Iris pigment epithelial cell (primary cell): ENCODE data around the gene DUSP2.
A peak's percentile ranks its signal among the peaks of the same experiment; 100 is the strongest.

Experiments used
- DNase-seq: peaks from one replicate; pipeline ENCODE4 v3.0.0-alpha.2; 2011; ENCODE audit warnings: low read depth

Gene DUSP2

DNA sequence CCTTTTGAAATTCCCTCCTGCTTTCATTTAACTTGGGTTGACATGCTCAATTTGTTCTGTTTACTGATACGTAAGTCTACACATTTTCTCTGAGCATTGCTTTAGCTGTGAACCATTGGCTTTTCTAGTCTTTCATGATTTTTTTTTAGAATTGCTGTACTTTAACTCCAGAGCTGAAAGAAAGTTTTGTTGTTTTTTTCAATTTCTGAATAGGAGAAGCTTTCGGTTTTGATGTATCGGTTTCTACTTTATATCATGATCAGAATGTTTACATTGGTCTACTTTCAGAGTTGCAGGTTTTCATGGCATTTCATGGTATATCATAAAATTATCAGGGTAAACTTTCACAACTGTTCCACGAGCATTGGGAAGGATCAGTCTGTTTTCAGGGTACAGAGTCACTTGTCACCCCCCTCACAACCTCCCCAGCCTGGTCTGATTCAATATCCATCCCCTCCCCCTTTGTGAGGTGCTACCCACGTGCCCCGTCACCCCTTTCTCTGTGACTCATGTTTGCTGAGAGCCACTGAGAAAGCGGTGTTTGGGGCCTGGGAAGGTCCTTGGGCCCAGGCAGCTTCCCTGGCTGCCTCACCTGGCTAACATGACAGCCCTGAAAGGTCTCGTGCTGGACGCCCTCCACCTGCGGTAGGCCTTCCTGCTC is 14.0 kb downstream of the DUSP2 start:
- DNase-seq: no peak

DNA sequence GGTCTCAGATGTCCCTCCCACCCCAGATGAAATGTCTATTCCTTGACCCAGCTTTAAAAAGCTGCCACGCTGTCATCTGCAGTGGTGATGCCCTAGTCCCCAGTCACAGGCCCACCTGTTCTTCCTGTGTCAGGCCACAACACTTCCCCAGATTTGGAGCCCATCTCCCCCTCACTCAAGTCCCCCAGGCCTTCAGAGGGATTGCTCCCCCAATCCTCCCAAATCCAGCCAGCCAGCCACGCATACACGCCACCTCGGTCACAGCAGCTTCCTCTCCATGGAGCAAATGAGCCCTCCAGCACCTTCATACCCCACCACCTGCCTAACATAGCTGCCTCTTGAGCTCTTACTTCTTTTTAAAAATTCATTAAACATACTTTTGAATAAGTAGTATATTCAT is 14.8 kb downstream of the DUSP2 start:
- DNase-seq: no peak

DNA sequence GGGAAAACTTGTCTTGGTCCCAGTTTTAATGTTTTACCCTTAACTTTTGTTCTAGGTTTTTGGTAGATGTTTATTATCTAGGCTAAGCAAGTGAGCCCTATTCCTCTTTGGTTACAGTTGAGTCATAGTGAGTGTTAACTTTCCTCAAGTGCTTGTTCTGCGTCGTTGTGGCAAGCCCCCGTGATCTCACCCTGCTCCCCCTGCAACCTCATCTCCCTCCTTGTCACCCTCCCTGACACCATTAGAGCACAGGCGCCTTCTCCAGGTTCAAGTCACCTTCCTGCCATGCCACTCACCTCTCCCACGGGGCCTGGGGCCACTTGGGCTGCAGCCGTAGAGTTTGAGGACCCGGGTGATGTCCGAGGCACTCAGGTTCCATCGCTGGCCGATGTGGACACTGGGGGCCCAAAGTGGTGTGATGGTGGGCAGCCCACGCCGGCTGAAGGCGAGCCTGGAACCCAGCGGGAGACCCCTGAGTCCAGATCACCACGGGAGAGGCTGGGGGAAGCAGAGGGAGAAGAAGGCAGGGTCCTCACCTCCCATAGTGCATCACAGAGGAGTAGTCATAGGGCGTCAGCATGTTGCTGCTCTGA is 15.6 kb downstream of the DUSP2 start:
- no peak for DNase-seq

DNA sequence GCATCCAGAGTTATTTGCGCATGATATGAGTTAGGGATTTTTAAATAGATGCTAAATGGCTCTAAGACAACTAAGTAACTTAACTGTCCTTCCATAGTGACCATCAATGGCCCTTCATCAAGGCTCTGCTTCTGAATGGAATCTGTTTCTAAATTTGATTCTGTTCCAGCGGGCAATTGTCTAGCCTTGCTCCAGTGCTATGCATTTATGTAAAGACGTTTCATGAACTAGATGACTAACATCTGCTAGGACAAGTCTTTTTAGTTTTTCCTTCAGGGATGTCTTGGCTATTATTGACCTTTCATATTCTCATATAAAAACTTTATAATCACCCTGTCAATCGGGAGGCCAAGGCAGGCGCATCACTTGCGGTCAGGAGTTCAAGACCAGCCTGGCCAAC is 16.8 kb downstream of the DUSP2 start:
- no peak for DNase-seq

DNA sequence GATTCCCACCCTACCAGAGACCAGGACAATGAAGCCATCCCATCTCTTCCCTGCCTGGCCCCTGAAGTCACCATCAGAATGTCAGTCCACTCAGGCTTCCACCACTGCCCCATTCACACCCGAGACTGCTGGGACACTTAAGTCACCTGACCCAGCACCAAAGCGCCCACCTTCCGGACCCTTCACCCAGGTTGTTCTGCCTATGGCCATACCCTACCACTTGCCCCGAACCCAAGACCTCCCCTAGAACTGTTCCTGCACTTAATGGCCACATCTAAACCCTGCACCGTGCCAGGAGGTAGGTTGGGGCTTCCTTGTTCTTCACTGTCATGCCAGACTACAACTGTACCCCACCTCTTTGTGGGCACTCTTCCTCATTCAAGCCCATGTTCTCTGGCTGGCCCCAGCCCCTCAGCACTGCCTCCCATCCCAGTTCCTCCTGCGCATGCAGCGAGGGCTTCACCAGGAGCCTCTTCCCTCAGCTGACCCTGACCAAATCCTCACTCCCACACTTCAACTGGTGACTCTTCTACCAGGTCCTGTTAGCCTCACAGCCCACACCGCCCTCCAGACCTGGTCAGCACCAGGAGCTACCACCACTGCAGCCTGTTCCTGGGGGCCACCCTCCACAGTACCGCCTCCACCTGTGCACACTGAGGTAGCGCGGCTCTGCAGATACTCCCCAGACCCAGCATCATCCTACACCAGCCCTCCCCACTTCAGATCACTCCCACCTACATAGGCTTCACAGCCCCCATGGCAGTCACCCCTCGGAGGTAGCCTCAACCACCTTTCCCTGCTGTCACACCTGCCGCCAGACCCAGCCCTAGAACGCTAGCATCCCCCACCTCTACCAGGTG is 20.6 kb downstream of the DUSP2 start:
- no peak for DNase-seq

DNA sequence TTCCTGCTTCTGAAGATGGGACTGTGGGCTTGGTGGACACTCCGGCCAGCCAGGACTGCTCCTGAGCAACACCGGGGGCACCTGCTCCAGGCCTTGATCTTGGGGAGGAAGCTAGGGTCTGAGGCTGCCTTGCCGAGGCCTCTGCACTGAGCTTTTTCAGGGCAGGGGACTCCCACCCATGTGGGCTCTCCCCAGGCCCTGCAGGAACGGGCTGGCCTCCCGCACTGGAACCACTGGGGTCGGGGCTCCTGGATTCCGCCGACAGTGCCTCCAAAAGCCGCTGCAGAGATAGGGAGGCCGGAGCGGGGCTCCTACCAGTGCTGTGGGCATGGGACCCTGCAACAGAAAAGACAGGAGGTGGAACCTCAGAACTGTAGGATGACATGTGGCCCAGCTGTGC is 21.3 kb downstream of the DUSP2 start:
- DNase-seq: no peak

DNA sequence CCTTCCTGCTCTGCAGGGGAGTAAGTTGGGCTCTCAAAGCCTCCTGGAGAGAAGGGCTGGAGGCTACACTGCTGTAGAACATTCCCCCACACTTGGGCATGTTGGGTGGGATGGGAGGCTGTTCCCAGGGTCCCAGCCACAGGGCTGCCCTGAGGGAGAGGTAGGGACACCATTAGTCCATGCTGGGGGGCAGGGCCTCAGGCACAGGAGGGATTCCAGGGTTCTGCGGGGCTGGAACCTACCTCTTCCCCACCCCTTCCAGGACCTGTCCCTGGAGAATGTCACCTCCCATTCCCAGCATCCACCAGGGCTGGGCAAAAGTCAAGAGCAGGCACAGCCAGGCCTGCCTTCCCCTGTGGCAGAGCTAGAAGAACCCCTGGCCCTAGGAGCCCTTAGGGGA is 21.9 kb downstream of the DUSP2 start:
- no peak for DNase-seq

DNA sequence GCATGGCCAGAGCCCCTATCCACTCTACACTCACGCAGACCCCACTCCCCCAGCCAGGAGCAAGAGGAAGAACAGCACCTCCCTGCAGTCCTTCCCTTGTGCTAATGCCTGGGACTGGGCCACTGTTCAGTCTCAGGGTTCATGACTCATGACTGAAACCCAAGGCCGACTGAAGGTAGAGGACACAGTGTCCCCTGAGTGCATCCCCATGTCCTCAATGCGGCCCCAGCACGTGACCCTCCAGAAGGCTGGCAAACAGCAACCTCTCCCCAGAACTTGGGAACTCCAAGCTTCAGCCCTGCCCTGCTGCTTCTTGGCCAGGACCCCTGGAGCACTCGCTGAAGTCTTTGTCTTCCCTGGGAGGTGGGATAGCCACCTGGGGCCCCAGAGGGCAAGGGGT is 22.8 kb downstream of the DUSP2 start:
- no peak for DNase-seq

DNA sequence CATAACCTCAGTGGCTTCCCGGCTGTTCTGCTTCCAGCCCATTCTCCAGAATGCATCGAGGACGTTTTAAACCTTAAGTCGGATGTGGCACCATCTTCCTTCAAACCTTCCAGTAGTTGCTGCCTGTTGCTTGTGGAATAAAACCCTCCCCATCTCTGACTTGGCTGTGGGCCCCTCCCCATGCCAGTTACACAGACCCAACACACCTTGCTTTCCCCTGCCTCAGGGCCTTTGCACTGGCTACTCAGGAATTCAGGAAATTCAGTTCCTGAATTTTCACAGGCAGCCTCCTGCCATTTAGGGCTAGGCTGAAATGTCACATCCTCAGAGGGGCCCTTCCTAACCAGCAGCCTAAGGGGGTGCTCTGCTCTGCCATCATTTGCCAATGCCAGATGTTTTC is 23.8 kb downstream of the DUSP2 start:
- no peak for DNase-seq

DNA sequence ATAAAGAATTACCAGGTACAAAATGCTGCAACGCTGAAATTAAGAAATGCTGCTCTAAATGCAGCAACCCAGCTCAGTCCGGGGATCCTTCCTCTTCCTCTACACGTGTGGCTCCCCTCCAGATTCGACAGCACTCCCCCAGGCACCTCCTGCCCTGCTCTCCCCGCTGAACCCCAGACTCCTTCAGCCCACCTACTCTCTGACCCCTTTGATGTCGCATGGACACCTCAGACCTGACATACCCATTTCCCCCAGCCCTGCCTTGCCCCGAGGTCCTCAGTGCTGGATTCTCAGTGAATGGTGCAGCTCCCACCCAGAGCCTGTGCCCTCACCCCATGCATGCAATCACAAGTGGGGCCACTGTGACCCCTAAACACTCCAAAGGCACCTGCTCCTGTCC is 24.2 kb downstream of the DUSP2 start:
- no peak for DNase-seq

DNA sequence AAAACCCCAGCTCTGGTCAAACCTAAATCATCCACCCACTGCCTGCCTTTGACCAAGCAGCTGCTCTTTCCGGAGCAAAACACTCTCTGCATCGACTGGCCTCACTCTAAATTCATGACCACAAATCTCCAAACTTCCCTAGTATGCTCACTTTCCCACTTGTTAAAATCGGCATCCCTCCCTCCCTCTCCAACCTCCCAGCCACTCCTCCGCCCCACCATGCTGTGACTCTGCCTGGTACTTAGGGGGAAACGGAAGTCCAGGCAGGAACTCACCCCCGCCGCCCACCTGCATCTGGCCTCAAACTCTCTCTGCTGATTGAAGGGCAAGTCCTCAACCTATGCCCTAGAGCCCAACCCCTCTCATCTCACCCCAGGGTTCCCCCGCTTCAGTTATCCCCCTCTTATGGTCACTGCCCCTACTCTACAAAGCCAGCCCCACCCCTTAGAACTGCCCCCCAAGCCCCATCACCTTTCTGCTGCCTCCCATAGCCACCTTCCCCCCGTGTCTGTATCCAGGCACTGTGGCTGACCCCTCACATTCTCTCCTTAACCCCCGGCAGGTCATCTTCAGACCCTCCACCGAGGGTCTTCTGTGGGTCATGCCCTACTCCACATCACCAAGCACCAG is 25.0 kb downstream of the DUSP2 start:
- DNase-seq: no peak

DNA sequence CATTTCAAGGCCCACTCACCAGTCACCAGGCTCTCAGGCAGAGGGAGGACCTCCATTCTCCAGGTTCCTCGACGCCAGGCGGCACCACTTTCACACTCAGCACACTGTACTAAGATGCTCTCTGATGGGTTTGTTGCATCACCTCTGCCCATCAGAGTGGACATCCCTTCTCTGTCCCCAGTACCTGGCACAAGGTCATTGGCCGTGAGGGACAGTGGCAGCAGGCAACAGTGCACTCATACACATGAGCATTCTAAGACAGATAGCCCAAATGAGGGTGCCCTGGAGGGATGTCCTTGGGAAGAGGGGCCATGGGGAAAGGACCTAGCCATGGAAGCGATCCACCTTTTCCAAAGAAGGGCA is 25.9 kb downstream of the DUSP2 start:
- no peak for DNase-seq

DNA sequence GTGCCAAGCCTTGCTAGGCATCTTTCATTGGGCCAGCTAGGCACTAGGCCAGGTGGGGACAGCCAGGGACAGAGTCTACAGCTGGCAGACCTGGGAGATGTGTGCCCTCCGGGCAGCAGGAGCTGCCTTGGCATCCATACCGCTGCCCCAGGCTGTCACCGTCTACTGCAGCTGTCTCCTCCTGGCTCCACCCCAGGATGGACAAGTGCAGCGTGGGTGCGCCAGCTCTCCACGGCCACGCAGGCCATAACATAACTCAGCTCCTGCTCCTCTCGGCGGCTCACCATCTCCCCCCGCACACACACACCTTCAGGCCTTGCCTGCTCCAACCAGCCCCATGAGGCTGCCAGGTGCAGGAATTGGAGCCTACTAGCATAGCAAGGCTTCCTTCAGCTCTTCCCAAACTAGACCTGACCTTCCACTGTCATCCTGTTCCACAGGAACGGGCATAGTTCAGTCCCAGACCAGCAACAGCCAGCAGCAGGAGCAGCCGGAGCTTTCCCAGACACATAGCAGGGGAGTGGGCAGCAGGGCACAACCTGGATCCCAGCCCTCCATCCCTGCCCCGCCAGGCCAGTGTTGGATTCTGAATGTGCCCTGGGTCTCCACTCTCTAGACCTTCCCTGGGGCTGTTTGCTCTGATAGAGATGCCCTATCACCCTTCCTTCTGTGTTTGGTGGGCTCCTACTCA is 26.4 kb downstream of the DUSP2 start:
- no peak for DNase-seq

DNA sequence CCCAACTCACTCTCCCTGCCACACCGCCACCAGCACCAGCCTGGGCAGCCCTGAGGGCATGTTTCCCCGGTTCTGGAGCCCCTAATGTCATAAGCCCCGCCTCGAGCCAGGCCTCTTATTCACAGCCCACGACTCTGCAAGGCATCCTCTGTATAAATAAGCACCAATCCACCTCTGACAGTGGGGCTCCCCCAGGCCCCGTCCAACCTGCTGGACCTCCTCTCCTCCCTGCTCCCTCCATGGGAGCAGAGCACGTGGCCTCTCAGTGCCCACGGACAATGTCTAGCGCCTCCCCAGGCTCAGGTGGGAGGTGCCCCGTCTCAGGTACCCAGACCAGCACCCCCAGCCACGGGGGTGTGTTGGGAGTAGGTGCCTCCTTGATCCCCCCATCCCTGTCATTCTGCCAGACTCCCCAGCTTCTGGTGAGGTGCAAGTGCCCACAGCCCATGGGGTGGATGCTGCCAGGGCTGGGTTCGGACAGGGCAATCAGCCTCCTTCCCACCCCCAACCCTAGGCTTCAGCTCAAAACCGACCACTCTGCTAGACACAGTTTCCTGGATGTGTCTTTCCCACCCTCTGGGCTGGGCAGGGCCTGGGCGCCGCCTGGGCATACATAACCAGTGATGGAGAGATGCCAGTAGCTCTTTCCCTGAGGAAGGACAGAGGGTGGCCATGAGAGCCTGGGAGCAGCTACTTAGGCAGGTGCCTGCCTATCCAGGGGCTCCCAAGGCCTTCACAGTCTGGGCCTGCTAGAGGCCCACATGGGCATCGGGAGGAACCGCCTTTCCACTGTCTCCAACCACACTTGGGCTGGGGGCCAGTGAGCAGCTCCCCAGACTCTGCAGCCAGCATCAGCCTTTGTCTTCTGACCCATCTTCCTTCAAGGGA is 27.3 kb downstream of the DUSP2 start:
- no peak for DNase-seq

DNA sequence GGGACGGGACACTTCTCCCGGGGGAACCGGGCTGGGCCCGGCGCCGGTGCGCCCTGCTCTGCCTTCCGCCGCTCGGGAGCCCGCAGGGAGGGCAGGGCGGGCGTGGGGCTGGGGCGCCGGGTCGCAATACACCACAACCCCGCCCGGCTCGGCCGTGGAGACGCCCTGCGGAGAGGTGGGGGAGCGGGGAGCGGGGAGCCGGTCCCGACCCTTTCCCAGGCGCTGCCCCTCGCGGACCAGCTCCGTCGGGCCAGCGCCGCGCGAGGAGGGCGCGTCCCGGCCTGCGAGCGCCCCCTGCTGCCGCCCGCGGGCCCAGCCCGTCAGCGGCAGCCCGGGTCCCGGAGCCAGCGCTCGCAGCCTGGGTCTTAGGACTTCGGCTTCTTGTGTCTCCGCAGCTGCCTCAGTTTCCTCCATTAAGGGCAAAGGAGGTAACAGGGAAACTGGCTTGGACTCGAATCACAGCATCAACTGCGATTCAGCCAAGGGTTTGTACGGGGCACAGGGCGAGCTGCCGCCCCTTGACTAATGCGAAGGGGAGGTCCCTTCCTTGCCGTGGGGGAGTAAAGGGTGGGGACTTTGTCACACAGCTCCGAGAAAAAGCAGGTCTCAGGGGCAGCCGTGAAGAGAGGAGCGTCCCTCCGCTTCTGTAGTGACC is 28.2 kb downstream of the DUSP2 start:
- peak; percentile 14 for DNase-seq

DNA sequence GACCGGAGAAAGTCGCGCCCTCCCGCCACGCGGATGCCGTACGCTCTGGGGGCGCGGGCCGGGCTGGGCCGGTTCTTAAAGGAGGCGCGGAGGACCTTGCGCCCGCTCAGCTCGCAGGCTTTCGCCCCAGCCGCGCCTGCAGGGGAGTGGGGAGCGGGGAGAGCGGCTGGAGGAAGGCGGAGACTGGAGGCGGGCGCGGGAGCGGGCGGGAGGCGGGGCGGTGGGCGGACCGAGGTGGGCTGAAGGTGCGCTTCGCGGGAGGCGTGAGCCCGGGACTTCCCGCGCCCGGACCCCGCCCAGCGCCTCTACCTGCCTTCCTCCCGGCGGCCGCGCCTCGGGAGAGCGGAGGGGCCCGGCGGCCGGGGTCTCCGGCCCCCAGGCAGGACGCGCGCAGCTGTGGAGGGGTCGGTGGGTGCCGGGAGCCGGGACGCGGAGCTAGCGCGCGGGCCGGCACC is 28.8 kb downstream of the DUSP2 start, which contains the start of gene ADRA2B:
Gene ADRA2B (minus strand): TSS at position 148 of the 455 bp plus-strand sequence. CDS start 422 bp downstream, outside the sequence.
- DNase-seq: peak; percentile 13

DNA sequence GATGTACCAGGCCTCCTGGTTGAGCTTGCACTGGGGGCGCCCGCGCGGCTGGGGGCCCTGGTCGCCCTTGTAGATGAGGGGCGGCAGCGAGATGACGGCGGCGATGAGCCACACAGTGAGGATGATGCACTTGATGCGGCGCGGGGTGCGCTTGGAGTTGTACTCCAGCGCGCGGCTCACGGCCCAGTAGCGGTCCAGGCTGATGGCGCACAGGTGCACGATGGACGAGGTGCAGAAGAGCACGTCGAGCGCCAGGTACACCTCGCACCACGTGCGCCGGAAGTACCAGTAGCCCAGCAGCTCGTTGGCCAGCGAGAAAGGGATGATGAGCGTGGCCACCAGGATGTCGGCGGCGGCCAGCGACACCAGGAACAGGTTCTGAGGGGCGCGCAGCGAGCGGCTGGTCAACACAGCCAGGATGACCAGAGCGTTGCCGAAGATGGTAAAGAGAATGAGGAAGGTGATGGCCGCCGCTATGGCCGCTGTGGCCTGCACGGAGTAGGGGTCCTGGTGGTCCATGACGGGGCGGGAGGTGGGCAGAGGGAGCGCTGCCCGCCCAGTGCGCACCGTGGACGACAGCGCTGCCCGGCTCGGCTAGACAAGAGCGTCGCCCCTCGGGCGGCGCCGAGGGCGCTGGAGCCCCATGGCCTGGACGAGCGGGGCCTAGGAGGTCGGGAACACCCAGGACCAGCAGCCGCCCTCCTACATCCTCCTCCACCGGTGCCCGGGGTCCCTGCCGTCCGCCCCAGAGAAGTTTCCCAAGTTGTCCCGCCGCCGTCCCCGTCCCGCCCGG is 29.4 kb downstream of the DUSP2 start:
- DNase-seq: no peak

DNA sequence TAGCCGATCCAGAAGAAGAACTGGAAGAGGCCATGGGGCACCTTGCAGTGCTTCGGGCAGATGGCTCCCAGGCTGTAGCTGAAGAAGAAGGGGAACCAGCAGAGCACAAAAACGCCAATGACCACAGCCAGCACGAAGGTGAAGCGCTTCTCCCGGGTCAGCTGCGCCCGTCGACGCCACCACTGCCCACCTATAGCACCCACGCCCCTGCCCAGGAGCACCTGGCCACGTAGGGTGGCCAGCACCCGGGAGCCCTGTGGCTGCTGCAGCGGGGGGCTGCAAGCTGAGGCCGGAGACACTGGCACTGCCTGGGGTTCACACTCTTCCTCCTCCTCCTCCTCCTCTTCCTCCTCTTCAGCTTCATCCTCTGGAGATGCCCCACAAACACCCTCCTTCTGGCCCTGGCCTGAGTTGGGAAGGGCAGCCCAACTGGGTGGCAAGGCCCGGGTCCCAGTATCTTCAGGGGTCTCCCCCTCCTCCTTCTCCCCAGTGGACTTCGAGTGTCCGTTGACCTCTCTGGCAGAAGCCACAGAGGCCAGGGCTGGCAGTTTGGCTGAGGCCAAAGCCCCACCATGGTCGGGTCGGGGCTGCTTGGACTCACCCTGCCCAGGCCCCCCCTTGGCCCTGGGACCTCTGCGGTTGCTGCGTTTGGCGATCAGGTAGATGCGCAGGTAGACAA is 30.2 kb downstream of the DUSP2 start:
- no peak for DNase-seq

DNA sequence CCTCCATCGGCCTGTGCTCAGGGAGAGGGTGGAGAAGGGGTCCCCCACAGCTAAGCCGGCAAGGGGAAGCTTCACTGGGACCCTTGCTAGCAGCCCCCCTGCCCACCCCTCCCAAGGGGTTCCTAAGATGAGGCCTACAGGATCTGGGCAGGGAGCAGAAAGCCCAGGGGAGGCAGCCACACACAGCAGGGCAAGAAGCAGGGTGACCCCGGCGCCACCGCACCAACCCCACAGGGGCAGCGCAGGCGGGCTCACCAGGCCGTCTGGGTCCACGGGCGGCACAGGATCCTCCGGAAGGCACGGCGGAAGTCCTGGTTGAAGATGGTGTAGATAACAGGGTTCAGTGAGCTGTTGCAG is 30.7 kb downstream of the DUSP2 start:
- no peak for DNase-seq
